NB4 (cell line): ENCODE results near the gene IFI35.

Experiments
- MYC ChIP-seq: IDR thresholded peaks from 2 replicates; pipeline ENCODE4 v1.6.1; 2011; ENCODE audit warnings: low read depth, low read length
- POLR2A ChIP-seq: IDR thresholded peaks from 2 replicates; pipeline ENCODE4 v1.6.1; 2011; ENCODE audit warnings: mild to moderate bottlenecking; ENCODE audit not compliant: insufficient read length; ENCODE audit errors: extremely low read depth
- TF ChIP-seq, protein P1 (sequence below): IDR thresholded peaks from one replicate; pipeline ENCODE4 v1.5.1; 2012; ENCODE audit warnings: low read depth, low read length
- TF ChIP-seq, protein P2 (sequence below): IDR thresholded peaks from 2 replicates; pipeline ENCODE4 v1.6.1; 2011; ENCODE audit warnings: low read depth, low read length

DNA sequence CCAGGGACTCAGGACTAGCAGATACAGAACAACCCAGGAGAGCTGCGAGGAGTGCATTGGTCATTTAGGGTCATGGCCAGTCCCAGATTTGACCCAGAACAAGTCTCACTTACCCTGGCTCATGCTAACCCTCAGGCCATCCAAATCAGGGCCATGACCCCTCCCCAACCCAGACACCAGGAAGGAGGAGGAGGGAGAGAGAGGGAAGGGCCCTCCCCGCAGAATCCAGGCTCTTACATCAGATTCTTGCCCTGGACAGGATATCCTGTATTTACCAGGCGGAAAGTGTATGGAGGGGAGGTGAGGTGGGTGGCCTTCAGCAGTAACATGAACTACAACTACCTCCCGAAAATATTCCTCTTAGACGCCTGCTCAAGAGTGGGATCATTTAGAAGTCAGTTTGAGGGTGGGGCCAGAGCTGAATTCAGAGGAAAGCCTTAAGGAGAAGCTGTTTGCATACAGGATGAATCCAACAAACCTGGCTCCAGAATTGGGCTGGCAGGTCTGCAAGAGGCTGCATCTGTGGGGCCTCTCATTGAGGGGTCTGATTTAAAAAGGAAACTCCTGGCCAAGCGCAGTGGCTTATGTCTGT is 13.5 kb downstream of the IFI35 start:
- TF ChIP-seq, protein P1, sequence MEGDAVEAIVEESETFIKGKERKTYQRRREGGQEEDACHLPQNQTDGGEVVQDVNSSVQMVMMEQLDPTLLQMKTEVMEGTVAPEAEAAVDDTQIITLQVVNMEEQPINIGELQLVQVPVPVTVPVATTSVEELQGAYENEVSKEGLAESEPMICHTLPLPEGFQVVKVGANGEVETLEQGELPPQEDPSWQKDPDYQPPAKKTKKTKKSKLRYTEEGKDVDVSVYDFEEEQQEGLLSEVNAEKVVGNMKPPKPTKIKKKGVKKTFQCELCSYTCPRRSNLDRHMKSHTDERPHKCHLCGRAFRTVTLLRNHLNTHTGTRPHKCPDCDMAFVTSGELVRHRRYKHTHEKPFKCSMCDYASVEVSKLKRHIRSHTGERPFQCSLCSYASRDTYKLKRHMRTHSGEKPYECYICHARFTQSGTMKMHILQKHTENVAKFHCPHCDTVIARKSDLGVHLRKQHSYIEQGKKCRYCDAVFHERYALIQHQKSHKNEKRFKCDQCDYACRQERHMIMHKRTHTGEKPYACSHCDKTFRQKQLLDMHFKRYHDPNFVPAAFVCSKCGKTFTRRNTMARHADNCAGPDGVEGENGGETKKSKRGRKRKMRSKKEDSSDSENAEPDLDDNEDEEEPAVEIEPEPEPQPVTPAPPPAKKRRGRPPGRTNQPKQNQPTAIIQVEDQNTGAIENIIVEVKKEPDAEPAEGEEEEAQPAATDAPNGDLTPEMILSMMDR: no peak
- TF ChIP-seq POLR2A: no peak
- no peak for TF ChIP-seq MYC
- TF ChIP-seq, protein P2, sequence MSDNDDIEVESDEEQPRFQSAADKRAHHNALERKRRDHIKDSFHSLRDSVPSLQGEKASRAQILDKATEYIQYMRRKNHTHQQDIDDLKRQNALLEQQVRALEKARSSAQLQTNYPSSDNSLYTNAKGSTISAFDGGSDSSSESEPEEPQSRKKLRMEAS: no peak
